Uterus (tissue), 4 donors: Measurements from ENCODE around the gene ATRAID. TPM values are rescaled to one million over a fixed set of nuclear protein-coding genes. Genes with fewer than 3 reads are reported as not detected.

ENCODE experiments used
- DNase-seq, 2 donors: peaks; one replicate each; pipeline ENCODE4 v3.0.0-alpha.2; 2019 to 2020
- H3K27ac ChIP-seq, 2 donors: fragments of 200-600 bp; sonication (generic); 1 replicate in 1 of 2; 2 replicates in 1 of 2; pipeline ENCODE4 v1.5.1; 2016 to 2018
- H3K27me3 ChIP-seq, 2 donors: fragments of 200-600 bp; sonication (generic); one replicate each; pipeline ENCODE4 v1.5.1; 2018 to 2019; ENCODE audit warnings: control low read depth in 1 of 2
- H3K36me3 ChIP-seq, 2 donors: fragments of 200-600 bp; sonication (generic); one replicate each; pipeline ENCODE4 v1.5.1; 2019; ENCODE audit warnings: control low read depth in 1 of 2
- H3K4me1 ChIP-seq, 2 donors: fragments of 200-600 bp; sonication (generic); one replicate each; pipeline ENCODE4 v1.5.1; 2018 to 2019; ENCODE audit warnings: control low read depth in 1 of 2
- H3K4me3 ChIP-seq, 2 donors: fragments of 200-600 bp; sonication (generic); 1 replicate in 1 of 2; 2 replicates in 1 of 2; pipeline ENCODE4 v1.5.1; 2018 to 2019; ENCODE audit warnings: mild to moderate bottlenecking in 1 of 2
- H3K9me3 ChIP-seq, 2 donors: fragments of 200-600 bp; sonication (generic); one replicate each; pipeline ENCODE4 v1.5.1; 2019; ENCODE audit warnings: control low read depth in 1 of 2
- POLR2A ChIP-seq, 2 donors: fragments of 450-650 bp; IDR thresholded peaks; one replicate each; pipeline ENCODE4 v1.6.1; 2016; ENCODE audit warnings: antibody characterized with exemption in 2 of 2, mild to moderate bottlenecking in 1 of 2, moderate library complexity in 1 of 2
- intact Hi-C: fragments of 100-400 bp; cut with DNase I; formaldehyde crosslinking; loops from one replicate; pipeline ENCODE4 v1.15.1; 2023; ENCODE audit warnings: low total_unique reads
- total RNA-seq, 4 donors: library from RNA; depleted of rRNA in 3 of 4; stranded (reverse); fragments of >200 nt in 3 of 4; gene quantifications; one replicate each; pipeline versions ENCODE4 v1.1.0 to v1.2.4, GENCODE V29; 2014 to 2023
- TF ChIP-seq, protein P1 (sequence below), 4 experiments: fragments of 200-600 bp in 2 of 4; fragments of 450-650 bp in 2 of 4; sonication (generic) in 2 of 4; IDR thresholded peaks; one replicate each; pipeline ENCODE4 v1.5.1; 2016 to 2019; ENCODE audit warnings: antibody characterized with exemption in 4 of 4, mild to moderate bottlenecking in 2 of 4, moderate library complexity in 1 of 4
- donor health status: DM: yes; HTN: yes; CAD: no.

Gene ATRAID
- total RNA-seq, 4 donors from 2014 or later, result 105 to 235 (median 144) TPM

DNA sequence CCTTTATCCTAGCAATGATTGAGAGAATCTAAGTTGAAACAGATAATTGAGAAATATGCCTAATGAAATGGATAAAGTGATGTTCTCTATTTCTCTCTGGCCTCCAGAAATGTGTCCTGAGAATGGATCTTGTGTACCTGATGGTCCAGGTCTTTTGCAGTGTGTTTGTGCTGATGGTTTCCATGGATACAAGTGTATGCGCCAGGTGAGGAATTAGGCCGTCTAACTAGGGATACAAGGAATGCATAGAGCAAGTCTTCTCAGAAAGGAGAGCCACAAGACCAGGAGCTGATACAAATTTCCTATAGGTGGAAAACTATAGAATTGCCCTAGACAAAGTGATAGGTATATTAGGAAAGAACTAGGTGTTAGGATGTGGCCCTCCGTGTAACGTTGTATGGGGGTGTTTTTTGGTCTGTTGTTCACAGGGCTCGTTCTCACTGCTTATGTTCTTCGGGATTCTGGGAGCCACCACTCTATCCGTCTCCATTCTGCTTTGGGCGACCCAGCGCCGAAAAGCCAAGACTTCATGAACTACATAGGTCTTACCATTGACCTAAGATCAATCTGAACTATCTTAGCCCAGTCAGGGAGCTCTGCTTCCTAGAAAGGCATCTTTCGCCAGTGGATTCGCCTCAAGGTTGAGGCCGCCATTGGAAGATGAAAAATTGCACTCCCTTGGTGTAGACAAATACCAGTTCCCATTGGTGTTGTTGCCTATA, 4.7 kb downstream of the ATRAID start:
- Histone ChIP-seq H3K4me1 (peaks cover 0 to 7% of the 10 kb centered on the region in 2 donors), H3K9me3 (no peaks in the 10 kb centered on the region), H3K27me3 (no peaks in the 10 kb centered on the region), H3K4me3 (peak overlapping the region; percentile 58), H3K36me3 (no peaks in the 10 kb centered on the region), H3K27ac (peak overlapping the region; percentile 68 to 69)
- intact Hi-C loops, result no loop called here
- no peak for DNase-seq
- TF ChIP-seq POLR2A (IDR thresholded peaks at IDR 0.05), result no peak
- TF ChIP-seq, protein P1, sequence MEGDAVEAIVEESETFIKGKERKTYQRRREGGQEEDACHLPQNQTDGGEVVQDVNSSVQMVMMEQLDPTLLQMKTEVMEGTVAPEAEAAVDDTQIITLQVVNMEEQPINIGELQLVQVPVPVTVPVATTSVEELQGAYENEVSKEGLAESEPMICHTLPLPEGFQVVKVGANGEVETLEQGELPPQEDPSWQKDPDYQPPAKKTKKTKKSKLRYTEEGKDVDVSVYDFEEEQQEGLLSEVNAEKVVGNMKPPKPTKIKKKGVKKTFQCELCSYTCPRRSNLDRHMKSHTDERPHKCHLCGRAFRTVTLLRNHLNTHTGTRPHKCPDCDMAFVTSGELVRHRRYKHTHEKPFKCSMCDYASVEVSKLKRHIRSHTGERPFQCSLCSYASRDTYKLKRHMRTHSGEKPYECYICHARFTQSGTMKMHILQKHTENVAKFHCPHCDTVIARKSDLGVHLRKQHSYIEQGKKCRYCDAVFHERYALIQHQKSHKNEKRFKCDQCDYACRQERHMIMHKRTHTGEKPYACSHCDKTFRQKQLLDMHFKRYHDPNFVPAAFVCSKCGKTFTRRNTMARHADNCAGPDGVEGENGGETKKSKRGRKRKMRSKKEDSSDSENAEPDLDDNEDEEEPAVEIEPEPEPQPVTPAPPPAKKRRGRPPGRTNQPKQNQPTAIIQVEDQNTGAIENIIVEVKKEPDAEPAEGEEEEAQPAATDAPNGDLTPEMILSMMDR (IDR thresholded peaks at IDR 0.05), result no peak

DNA sequence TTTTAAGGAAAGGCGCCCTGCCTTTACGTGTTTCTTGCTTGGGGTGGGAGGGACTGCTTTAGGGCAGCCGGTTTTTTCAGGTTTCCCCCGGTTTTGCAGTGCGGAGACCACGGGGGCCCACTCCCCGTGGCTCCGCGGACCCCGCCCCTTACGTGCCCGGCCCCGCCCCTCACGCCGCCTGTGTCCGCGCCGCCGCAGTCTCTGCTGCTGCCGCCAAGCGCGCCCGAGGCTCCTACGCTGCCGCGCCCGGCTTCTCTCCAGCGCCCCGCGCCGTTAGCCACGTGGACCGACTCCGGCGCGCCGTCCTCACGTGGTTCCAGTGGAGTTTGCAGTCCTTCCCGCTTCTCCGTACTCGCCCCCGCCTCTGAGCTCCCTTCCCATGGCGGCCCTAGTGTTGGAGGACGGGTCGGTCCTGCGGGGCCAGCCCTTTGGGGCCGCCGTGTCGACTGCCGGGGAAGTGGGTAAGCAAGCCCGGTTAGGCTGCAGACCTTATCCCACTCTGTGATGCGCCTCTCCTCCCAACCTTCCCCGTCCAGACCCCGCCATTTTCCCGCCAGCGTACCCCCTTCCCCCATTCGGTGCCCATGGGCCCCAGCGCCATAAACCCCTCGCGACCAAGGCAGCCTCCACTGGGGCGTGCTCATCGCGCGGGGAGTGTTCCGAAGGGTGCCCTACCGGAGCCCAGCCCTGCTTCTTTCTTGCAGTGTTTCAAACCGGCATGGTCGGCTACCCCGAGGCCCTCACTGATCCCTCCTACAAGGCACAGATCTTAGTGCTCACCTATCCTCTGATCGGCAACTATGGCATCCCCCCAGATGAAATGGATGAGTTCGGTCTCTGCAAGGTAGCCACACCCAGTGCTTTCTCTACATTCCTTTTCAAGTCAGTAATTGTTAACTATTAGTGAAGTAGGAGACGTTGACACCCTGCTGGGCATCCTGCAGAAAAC, 5.6 kb downstream of the ATRAID start, which contains the start of gene CAD:
Gene CAD (plus strand): TSS at position 197 of the 949 bp plus-strand sequence. CDS start 183 bp downstream, at position 380.
- TF ChIP-seq, protein P1 (IDR thresholded peaks at IDR 0.05), result peak in 3 of 4 experiments; percentile 42 to 63 (median 47)
- TF ChIP-seq POLR2A (IDR thresholded peaks at IDR 0.05), result peak in 1 of 2 donors; percentile 24
- intact Hi-C loops, result no loop called here
- Histone ChIP-seq H3K4me1 (peaks cover 0 to 7% of the 10 kb centered on the region in 2 donors), H3K36me3 (no peaks in the 10 kb centered on the region), H3K4me3 (peak within 1 kb of the TSS; percentile 58), H3K27me3 (no peaks in the 10 kb centered on the region), H3K27ac (peak within 1 kb of the TSS; percentile 68 to 69), H3K9me3 (no peaks in the 10 kb centered on the region)
- DNase-seq, result peak; percentile 78 to 88

DNA sequence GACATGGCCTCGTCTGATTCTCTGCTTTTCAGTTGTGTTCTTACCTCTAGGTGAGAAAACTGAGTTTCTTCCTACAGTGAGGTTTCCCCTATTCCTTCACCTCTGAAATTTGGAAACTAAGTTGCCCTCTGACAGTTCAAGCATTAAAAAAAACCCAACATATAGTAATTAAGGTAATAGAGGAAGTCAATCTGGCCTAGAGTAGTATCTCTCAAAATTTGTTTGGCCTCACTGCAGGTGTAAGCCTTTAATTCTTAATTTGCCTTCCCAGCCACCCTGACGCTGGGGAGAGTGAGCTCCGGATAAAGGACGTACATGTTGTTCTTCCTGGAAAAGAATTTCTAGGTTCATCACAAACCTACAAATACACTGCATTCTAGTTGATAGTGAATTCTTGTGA, 6.8 kb downstream of the ATRAID start:
- DNase-seq, result no peak
- intact Hi-C loops, result no loop called here
- H3K9me3 ChIP-seq, result no peaks in the 10 kb centered on the region
- no peaks in the 10 kb centered on the region for H3K27me3 ChIP-seq
- no peak overlapping the region for H3K27ac ChIP-seq
- H3K4me1 ChIP-seq, result no peaks in the 10 kb centered on the region
- no peak for TF ChIP-seq POLR2A (IDR thresholded peaks at IDR 0.05)
- TF ChIP-seq, protein P1 (IDR thresholded peaks at IDR 0.05), result no peak
- H3K36me3 ChIP-seq, result no peaks in the 10 kb centered on the region
- no peak overlapping the region for H3K4me3 ChIP-seq

DNA sequence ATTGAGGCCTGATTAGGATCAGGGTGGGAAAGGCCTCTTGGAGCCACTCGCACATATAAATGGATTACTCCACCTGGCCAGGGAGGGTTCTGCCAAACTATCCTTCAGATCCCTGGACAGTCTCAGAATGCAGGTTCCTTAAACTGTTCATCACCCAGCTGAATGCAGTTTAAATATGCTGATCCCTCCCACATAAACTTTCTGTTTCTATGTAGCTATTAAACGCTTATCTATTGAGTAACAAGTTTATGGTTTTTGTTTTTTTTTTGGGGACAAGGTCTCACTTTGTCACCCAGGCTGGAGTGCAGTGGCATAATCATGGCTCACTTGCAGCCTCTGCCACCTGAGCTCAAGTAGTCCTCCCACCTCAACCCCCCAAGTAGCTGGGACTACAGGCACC, 7.2 kb downstream of the ATRAID start:
- no peak for DNase-seq
- Histone ChIP-seq H3K9me3 (no peaks in the 10 kb centered on the region), H3K4me3 (no peak overlapping the region), H3K27ac (no peak overlapping the region), H3K27me3 (no peaks in the 10 kb centered on the region), H3K4me1 (no peaks in the 10 kb centered on the region), H3K36me3 (no peaks in the 10 kb centered on the region)
- intact Hi-C loops, result no loop called here
- no peak for TF ChIP-seq POLR2A (IDR thresholded peaks at IDR 0.05)
- TF ChIP-seq, protein P1 (IDR thresholded peaks at IDR 0.05), result no peak
